Occipital lobe (tissue), 2 donors: ENCODE data around the gene UBE3D. TPM values are rescaled to one million over a fixed set of nuclear protein-coding genes. Genes with fewer than 3 reads are reported as not detected.
"Not testable (repeated sequence)": the region's sequence is repeated elsewhere in the genome, so short reads cannot be mapped to it uniquely, and the experiment has no call there.

ENCODE experiments used
- DNase-seq: peaks from one replicate; lab custom pipeline; 2025; lab: John Stamatoyannopoulos, UW
- total RNA-seq: library from RNA; depleted of rRNA; stranded (reverse); fragments of >200 nt; gene quantifications from one replicate; pipeline ENCODE4 v1.2.3, GENCODE V29; 2014

UBE3D gene
- total RNA-seq, 1 donor from 2014 or later: 25.9 TPM

DNA sequence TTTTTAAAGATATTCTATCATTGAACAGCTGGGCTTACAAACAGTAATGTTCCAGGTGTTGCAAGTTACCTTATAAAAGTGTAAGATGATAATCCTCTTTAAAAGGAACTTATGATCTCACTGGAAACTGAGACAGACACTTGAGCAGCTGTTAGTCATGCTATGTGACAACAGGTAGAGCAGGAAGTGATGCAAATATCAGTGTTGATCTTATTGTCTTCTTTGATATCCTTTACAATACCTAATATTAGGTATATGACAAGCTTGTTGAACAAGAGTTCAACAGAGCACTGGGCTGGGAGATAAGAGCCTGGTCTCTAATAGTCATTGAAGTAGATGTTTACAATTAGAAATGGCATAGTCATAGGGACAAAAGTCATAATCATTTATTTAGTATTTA, 150.0 kb downstream of the UBE3D start:
- DNase-seq: no peak

GRCh38 chr6:82914511-82914910, 151.1 kb downstream of the UBE3D start:
- DNase-seq: no peak

DNA sequence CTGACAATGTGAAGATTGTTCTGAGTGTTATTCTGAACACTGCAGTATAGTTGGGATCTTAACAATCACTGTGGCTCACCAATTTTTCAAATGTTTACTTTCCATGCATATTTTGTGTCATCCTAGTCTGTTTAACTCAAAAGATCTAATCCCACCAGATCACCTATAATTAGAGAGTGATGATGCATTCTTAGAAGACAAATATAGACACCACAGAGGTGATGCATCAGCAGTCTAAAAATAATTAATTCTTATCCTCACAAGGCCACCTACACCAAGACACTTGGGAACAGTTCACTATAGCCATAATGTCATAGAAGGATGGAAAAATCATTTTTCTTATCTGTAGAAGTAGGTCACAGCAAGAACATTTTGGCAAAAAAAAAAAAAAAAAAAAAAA, 154.8 kb downstream of the UBE3D start:
- no peak for DNase-seq

GRCh38 chr6:82910395-82910794, 155.2 kb downstream of the UBE3D start:
- DNase-seq: no peak

- DNase-seq: no peak
Measured at GRCh38 chr6:82909551-82909950, 156.1 kb downstream of the UBE3D start.

GRCh38 chr6:82908661-82909060, 157.0 kb downstream of the UBE3D start:
- DNase-seq: no peak

DNA sequence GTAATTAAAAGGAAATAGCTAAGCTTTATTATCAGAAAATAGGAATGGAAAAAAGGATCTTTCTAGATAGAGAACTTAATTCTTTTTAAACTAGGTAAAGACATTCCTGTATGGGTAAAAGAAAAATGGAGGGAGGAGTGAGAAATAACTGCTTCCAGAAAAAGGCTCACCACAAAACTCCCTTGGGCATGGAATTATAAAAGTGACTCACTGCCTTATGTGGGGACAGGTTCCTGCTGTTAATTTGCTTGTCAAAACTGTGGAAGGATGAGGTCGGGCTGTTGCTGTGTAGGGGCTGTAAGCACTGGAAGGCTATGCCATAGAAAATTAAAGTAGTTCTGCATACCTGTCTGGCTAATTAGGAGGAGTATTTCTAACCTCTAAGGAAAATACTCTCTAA, 158.7 kb downstream of the UBE3D start:
- DNase-seq: no peak

GRCh38 chr6:82906489-82906888, 159.2 kb downstream of the UBE3D start:
- no peak for DNase-seq

- no peak for DNase-seq
Measured at GRCh38 chr6:82904860-82905259, 160.8 kb downstream of the UBE3D start.

DNA sequence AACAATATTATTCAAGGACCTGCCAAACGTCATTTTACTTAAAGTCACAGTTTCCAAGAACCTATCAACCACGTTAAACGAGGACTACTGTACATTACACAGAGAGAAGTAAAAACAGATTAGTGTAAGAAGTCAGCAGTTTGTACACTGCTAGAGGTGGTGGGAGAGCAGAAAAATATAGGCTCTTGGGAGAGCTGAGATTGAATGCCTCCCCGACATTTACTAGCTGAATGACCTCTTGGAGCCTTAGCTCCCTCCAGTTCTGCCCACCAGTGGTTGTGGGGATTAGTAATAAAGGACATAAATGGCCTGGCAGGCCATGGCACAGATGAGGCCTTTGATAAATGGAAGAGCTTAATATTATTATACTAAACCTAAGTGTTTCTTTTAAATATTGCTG, 161.4 kb downstream of the UBE3D start:
- DNase-seq: no peak

GRCh38 chr6:82902290-82902689, 163.4 kb downstream of the UBE3D start:
- no peak for DNase-seq

DNA sequence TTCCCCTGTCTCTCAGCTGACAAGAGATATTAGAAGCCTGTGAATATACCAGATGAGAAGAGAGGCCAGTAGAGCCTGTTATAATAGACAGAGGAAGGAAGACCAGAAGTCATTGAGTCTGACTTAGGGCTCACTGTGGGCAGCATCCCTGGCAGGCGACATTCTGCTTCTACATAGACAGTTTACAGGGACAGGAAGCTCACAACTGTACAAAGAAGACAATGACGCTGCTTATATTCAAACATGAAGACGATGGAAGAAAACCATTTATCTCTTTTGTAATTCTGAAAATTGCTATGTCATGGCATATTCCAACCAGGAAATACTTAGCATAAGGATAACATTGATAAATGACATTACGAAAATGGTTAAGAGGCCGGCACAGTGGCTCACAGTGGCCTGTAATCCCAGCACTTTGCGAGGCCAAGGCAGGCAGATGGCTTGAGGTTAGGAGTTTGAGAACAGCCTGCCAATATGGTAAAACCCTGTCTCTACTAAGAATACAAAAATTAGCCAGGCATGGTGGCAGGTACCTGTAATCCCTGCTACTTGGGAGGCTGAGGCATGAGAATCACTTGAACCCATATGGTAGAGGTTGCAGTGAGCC, 170.9 kb downstream of the UBE3D start:
- no peak for DNase-seq

GRCh38 chr6:82893889-82894652, 171.6 kb downstream of the UBE3D start:
- DNase-seq: no peak

GRCh38 chr6:82891503-82891902, 174.1 kb downstream of the UBE3D start:
- not testable (repeated sequence) for DNase-seq

- DNase-seq: no peak
Measured at GRCh38 chr6:82891076-82891475, 174.6 kb downstream of the UBE3D start.

- DNase-seq: no peak
Measured at GRCh38 chr6:82890240-82890639, 175.4 kb downstream of the UBE3D start.

DNA sequence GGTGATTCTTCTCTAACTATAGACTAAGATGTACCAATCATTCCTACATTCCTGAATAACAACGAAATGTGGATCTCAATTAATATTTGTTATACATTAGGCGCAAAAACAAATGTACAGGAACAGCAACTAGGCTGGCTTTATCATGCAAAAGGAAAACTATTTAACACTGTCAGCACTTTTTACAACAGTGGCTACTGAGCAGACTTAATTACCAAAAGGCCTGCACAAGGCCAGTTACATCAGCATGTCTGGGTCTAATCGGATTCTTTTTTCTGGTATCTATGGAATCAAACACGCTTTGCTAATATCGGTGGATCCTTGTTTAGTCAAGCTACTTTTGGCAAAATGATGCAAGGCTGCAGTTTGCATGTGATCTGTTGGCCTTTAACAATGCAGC, 176.5 kb downstream of the UBE3D start:
- DNase-seq: no peak

DNA sequence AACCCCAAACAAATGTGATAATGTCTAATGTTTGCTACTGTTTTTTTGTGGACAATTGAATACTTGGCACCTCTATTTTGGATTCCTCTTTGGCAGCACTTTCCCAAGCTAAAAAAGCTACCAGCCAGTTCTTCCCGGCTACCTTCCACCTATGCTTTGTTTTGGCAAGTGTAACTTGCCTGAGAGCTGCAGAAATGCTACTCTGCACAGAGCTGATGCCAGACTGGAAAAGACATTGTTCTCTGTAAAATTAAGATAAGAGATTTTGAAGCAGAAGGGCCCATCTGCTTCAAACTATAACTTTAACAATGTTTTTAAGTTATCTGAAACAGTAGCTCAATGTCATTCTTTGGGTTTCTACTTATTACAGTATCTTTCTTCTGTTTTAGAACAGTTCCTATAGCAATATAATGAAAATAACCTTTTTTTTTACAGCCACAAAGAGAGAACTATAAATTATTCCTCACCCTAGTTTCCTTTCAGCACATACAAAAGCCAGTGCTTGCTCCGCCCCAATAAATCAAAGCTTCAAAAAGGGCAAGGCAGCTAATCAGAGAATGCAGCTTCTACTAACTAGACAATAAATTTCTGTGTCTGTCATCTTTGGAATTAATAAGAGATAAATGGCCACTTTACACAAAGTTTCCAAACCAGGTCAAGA, 183.1 kb downstream of the UBE3D start:
- DNase-seq: no peak

DNA sequence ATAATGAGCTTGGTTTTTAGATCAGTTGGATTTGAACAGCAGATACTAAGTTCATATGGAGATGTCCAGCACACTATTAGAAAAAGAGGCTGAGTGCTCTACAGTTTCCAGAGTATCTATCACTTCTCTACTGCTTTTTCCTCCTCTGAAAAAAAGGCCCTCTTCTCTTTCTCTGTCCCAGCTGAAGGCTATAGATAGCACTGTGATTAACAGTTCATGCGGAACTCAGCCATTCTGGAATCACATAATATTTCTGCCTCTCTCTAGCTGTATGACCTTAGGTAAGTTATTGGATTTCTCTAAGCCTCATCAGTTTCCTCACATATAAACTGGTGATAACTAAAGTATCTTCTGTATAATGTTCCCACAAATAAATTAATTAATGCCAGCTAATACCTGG, 184.1 kb downstream of the UBE3D start:
- DNase-seq: no peak

DNA sequence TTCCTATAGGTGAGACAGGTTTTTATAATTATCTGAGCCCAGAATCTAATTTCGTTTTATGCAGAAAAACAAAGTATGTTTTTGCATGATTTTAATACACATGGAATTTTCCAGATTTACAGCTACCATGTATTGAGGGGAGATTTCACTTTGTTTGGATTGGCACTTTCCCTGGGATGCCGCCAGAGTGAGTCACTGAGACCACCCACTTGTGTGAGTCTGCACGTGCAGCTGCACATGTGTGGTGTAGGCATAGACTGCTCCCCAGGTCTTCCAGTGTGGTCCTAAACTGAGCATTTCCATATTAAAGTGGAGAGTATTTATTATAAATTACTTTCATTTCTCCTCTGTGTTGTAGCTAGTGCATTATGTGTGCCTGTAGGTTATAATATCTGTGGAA, 186.8 kb downstream of the UBE3D start:
- no peak for DNase-seq

DNA sequence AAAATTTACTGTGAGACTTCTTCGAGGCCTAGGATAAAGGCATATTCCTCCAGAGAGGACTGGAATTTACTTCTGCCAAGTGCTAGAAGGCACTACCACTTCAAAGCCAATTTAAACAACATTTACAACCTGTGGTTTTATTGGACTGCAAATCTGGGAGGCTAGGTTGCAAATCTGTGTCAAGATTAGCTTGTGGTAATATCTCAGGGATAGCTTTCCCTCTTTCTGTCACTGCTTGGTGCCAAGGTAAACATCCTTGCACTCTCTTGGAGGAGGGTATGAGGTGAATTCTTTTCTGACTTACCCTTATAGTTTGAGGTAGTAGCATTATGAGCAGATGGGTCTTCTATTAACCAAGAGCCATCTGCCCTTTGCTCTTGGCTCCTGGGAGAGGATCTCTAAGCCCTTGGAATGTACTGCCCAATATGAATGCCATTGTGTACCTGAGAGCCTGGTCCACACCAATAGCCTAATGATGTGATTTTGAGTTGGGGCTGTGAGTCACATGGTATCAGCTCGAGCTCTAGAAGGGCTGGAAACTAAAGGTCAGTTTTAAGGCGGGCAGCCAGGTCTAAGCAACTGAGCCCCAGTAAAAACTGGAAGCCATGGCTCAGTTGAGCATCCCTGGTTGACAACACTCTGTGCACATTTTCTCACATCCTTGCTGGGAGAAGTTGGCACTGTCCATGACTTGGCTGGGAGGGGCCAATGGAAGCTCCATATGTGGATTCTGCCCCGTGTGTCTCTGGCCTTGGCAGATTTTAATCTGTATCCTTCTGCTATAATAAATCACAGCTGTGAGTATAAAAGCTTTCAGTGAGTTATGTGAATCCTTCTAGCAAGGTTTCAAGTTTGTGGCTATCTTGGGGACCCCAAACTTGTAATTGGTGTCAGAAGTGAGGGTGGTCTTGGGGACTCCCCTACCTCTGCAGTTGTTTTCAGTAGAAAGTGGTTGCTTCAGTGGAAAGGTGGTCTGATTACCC, 188.1 kb downstream of the UBE3D start:
- DNase-seq: no peak
